Measurements from ENCODE around the gene C10orf105. TPM values are rescaled to one million over a fixed set of nuclear protein-coding genes. Genes with fewer than 3 reads are reported as not detected.

C10orf105 gene
- total and polyA plus RNA-seq, 12 donors: 0.03 to 0.16 (median 0.07) TPM; not detected in 5

- 86 to 87% methylated on average over 5 of the region's 5 CpGs for WGBS, 2 donors
- Histone ChIP-seq H3K4me1 (peaks cover 0 to 57% (median 42%) of the 10 kb centered on the region in 9 donors), H3K9me3 (no peaks in the 10 kb centered on the region), H3K27me3 (no peaks in the 10 kb centered on the region), H3K36me3 (no peaks in the 10 kb centered on the region), H3K27ac (no peak overlapping the region), H3K4me3 (no peak overlapping the region)
- ATAC-seq (no peak), DNase-seq (no peak)
- intact Hi-C loops (cut with DNase I): loop anchor here in 3 of 10 donors (5.0 to 10.0 kb wide), 3 partner anchors 36 to 301 kb away; partner anchors contain the start of gene CDH23 (in 1 of the 3)
- TF ChIP-seq CTCF (IDR thresholded peaks at IDR 0.05): no peak
Observed at GRCh38 chr10:71698737-71699136, 20.8 kb downstream of the C10orf105 start.

GRCh38 chr10:71697938-71698709, 21.5 kb downstream of the C10orf105 start:
- DNase-seq: no peak
- WGBS, 2 donors: 82 to 85% methylated on average over 7 of the region's 7 CpGs
- Histone ChIP-seq H3K4me1 (peaks cover 0 to 63% (median 48%) of the 10 kb centered on the region in 9 donors), H3K27me3 (no peaks in the 10 kb centered on the region), H3K9me3 (no peaks in the 10 kb centered on the region), H3K4me3 (no peak overlapping the region), H3K27ac (no peak overlapping the region), H3K36me3 (no peaks in the 10 kb centered on the region)
- TF ChIP-seq CTCF (IDR thresholded peaks at IDR 0.05): no peak
- no peak for ATAC-seq
- intact Hi-C loops (cut with DNase I): loop anchor here in 3 of 10 donors (5.0 to 10.0 kb wide), 3 partner anchors 36 to 301 kb away; partner anchors contain the start of gene CDH23 (in 1 of the 3)

GRCh38 chr10:71696628-71697326, 22.8 kb downstream of the C10orf105 start:
- H3K4me3 ChIP-seq: no peak overlapping the region
- ATAC-seq: peak; percentile 47 to 73 (median 70)
- H3K27ac ChIP-seq: peak overlapping the region in 2 of 10 donors; percentile 16 to 87
- peaks cover 0 to 3% (median 0%) of the 10 kb centered on the region in 11 donors for H3K9me3 ChIP-seq
- DNase-seq: peak; percentile 61 to 78
- WGBS, 2 donors: 51 to 52% methylated on average over 10 of the region's 10 CpGs
- peak; percentile 75 to 90 (median 84) for TF ChIP-seq CTCF (IDR thresholded peaks at IDR 0.05)
- intact Hi-C loops (cut with DNase I): loop anchor here in 3 of 10 donors (5.0 to 10.0 kb wide), 3 partner anchors 34 to 299 kb away; partner anchors contain the start of gene CDH23 (in 1 of the 3)
- H3K27me3 ChIP-seq: no peaks in the 10 kb centered on the region
- H3K36me3 ChIP-seq: peaks cover 0 to under 1% (median 0%) of the 10 kb centered on the region in 9 donors
- H3K4me1 ChIP-seq: peaks cover 0 to 67% (median 57%) of the 10 kb centered on the region in 9 donors

Data from heart right ventricle (tissue), 16 donors.